Spleen (tissue), 7 donors: ENCODE measurements around the gene MPIG6B.

ENCODE experiments used
- POLR2A ChIP-seq, 3 donors: fragments of 450-650 bp; IDR thresholded peaks; one replicate each; pipeline ENCODE4 v1.5.1; 2017; ENCODE audit warnings: antibody characterized with exemption in 3 of 3, mild to moderate bottlenecking in 1 of 3
- POLR2AphosphoS5 ChIP-seq, 3 donors: sonication (generic); formaldehyde crosslinking; IDR thresholded peaks; one replicate each; pipeline ENCODE4 v1.5.1; 2017; ENCODE audit warnings: antibody characterized with exemption in 3 of 3
- TF ChIP-seq, protein P1 (sequence below), 11 experiments: fragments of 200-600 bp in 7 of 11; fragments of 450-650 bp in 4 of 11; sonication (generic) in 4 of 11; IDR thresholded peaks in 8 of 11; conservative IDR thresholded peaks in 3 of 11; 1 replicate in 7 of 11; 2 replicates in 4 of 11; pipeline versions ENCODE4 v1.4.0 to v1.8.0; 2016 to 2021; ENCODE audit warnings: antibody characterized with exemption in 11 of 11, inconsistent platforms in 4 of 11, mild to moderate bottlenecking in 1 of 11
- donor health status: DM: no; HTN: no; CAD: no; lungs with moderate emphysema.
- donor health status: DM: no; HTN: no; CAD: no.
- donor health status: DM: no; HTN: no; CAD: no.

- TF ChIP-seq, protein P1, sequence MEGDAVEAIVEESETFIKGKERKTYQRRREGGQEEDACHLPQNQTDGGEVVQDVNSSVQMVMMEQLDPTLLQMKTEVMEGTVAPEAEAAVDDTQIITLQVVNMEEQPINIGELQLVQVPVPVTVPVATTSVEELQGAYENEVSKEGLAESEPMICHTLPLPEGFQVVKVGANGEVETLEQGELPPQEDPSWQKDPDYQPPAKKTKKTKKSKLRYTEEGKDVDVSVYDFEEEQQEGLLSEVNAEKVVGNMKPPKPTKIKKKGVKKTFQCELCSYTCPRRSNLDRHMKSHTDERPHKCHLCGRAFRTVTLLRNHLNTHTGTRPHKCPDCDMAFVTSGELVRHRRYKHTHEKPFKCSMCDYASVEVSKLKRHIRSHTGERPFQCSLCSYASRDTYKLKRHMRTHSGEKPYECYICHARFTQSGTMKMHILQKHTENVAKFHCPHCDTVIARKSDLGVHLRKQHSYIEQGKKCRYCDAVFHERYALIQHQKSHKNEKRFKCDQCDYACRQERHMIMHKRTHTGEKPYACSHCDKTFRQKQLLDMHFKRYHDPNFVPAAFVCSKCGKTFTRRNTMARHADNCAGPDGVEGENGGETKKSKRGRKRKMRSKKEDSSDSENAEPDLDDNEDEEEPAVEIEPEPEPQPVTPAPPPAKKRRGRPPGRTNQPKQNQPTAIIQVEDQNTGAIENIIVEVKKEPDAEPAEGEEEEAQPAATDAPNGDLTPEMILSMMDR (IDR thresholded peaks at IDR 0.05 in 8 of 11, conservative IDR thresholded peaks at IDR 0.05 in 3 of 11): no peak
- TF ChIP-seq POLR2AphosphoS5 (IDR thresholded peaks at IDR 0.05): no peak
- TF ChIP-seq POLR2A (IDR thresholded peaks at IDR 0.05): no peak
These were observed 7.9 kb upstream of the MPIG6B start, which contains the start of gene LY6G6D for GRCh38 chr6:31715022-31715958.
